LoVo (cell line): ENCODE results near the gene SMYD3.
"Not testable (repeated sequence)": the region's sequence is repeated elsewhere in the genome, so short reads cannot be mapped to it uniquely, and the experiment has no call there.

Experiments
- DNase-seq: peaks from one replicate; pipeline ENCODE4 v3.0.0-alpha.2; 2016; ENCODE audit warnings: low spot score

SMYD3 gene

GRCh38 chr1:246351721-246352120 lies 155.4 kb downstream of the SMYD3 start:
- DNase-seq: no peak

- DNase-seq: no peak
Observed at GRCh38 chr1:246350745-246351144, 156.3 kb downstream of the SMYD3 start.

GRCh38 chr1:246343937-246344336 lies 163.1 kb downstream of the SMYD3 start:
- no peak for DNase-seq

- no peak for DNase-seq
Observed at GRCh38 chr1:246343251-246343650, 163.8 kb downstream of the SMYD3 start.

GRCh38 chr1:246338546-246338945 lies 168.5 kb downstream of the SMYD3 start:
- no peak for DNase-seq

GRCh38 chr1:246338098-246338497 lies 169.0 kb downstream of the SMYD3 start:
- DNase-seq: no peak

- no peak for DNase-seq
Observed at GRCh38 chr1:246335151-246335550, 171.9 kb downstream of the SMYD3 start.

- no peak for DNase-seq
Observed at GRCh38 chr1:246333855-246334254, 173.2 kb downstream of the SMYD3 start.

GRCh38 chr1:246332078-246332477 lies 175.0 kb downstream of the SMYD3 start:
- no peak for DNase-seq

- DNase-seq: no peak
Observed at GRCh38 chr1:246329900-246330299, 177.2 kb downstream of the SMYD3 start.

- DNase-seq: not testable (repeated sequence)
Observed at GRCh38 chr1:246329292-246329691, 177.8 kb downstream of the SMYD3 start.

- no peak for DNase-seq
Observed at GRCh38 chr1:246324711-246325110, 182.4 kb downstream of the SMYD3 start.

GRCh38 chr1:246324033-246324432 lies 183.0 kb downstream of the SMYD3 start:
- DNase-seq: not testable (repeated sequence)

GRCh38 chr1:246320286-246320685 lies 186.8 kb downstream of the SMYD3 start:
- DNase-seq: no peak

- no peak for DNase-seq
Observed at GRCh38 chr1:246319083-246319714, 187.9 kb downstream of the SMYD3 start.

- no peak for DNase-seq
Observed at GRCh38 chr1:246318622-246319021, 188.5 kb downstream of the SMYD3 start.

GRCh38 chr1:246318036-246318359 lies 189.1 kb downstream of the SMYD3 start:
- DNase-seq: no peak

GRCh38 chr1:246317332-246318035 lies 189.6 kb downstream of the SMYD3 start:
- DNase-seq: no peak

GRCh38 chr1:246311461-246311860 lies 195.6 kb downstream of the SMYD3 start:
- no peak for DNase-seq

- DNase-seq: no peak
Observed at GRCh38 chr1:246309247-246309884, 197.7 kb downstream of the SMYD3 start.

- DNase-seq: no peak
Observed at GRCh38 chr1:246308533-246309075, 198.5 kb downstream of the SMYD3 start.

- DNase-seq: peak; percentile 28
Observed at GRCh38 chr1:246306415-246307037, 200.6 kb downstream of the SMYD3 start.
